Body of pancreas (tissue), 4 donors: ENCODE measurements around the gene SESTD1.

Experiments used
- POLR2A ChIP-seq, 3 donors: fragments of 450-650 bp; IDR thresholded peaks; one replicate each; pipeline ENCODE4 v1.6.1; 2016; ENCODE audit warnings: antibody characterized with exemption in 3 of 3, mild to moderate bottlenecking in 2 of 3
- TF ChIP-seq, protein P1 (sequence below), 7 experiments: fragments of 450-650 bp in 4 of 7; fragments of 200-600 bp in 3 of 7; sonication (generic) in 3 of 7; IDR thresholded peaks; one replicate each; pipeline ENCODE4 v1.5.1; 2016 to 2019; ENCODE audit warnings: antibody characterized with exemption in 7 of 7

DNA sequence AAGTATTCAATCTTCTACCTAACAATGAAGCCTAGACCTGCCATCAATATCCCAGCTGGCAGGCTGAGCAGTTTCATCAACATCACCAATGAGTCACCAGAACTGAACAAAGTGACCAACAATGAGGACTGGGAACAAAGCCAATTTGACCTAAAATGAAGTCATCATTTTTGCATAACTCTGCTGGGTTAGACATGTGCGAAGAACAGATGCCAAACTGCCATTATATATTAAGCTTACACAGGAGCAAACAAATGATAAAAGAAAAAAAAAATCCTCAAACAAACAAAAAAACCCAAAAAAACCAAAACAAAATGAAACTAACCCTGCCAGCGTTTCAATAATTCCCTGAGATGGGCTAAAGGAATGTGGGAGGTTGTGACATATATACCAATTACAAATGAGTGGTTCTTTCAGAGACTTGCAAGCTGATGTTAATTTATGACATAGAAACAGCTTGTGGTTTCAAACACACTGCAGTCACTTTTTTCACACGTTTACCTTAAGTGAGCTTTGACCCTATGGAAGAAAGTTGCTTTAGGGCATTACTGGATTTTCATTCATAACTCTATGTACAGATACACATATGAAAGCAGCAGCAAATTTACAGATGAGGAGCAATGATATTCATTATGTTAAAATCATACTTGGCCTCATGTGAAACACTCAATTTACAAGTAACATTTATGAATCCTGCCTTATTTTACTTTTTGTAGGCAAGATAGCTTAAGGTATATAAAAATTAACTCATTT, 157.8 kb downstream of the SESTD1 start:
- TF ChIP-seq, protein P1, sequence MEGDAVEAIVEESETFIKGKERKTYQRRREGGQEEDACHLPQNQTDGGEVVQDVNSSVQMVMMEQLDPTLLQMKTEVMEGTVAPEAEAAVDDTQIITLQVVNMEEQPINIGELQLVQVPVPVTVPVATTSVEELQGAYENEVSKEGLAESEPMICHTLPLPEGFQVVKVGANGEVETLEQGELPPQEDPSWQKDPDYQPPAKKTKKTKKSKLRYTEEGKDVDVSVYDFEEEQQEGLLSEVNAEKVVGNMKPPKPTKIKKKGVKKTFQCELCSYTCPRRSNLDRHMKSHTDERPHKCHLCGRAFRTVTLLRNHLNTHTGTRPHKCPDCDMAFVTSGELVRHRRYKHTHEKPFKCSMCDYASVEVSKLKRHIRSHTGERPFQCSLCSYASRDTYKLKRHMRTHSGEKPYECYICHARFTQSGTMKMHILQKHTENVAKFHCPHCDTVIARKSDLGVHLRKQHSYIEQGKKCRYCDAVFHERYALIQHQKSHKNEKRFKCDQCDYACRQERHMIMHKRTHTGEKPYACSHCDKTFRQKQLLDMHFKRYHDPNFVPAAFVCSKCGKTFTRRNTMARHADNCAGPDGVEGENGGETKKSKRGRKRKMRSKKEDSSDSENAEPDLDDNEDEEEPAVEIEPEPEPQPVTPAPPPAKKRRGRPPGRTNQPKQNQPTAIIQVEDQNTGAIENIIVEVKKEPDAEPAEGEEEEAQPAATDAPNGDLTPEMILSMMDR (IDR thresholded peaks at IDR 0.05) = no peak
- TF ChIP-seq POLR2A (IDR thresholded peaks at IDR 0.05) = no peak
